GM23338 (cell line): ENCODE results near the gene WNT2B. TPM values are rescaled to one million over a fixed set of nuclear protein-coding genes. Genes with fewer than 3 reads are reported as not detected.

ENCODE experiments used
- ATAC-seq: fragments of 200-7000 bp; cut with Tn5 transposase; 3 replicates; pipeline ENCODE4 v1.9.1; 2020
- DNase-seq: peaks from one replicate; pipeline ENCODE4 v3.0.0-alpha.2; 2015; ENCODE audit warnings: low spot score
- H2AFZ ChIP-seq: fragments of 200-600 bp; sonication (generic); 2 replicates; pipeline ENCODE4 v1.8.0; 2016; ENCODE audit warnings: antibody characterized with exemption, mild to moderate bottlenecking, moderate library complexity
- H3F3A ChIP-seq: fragments of 200-600 bp; sonication (generic); replicated peaks from 2 replicates; pipeline ENCODE4 v1.8.0; 2017; ENCODE audit warnings: antibody characterized with exemption, mixed run types, low read depth
- H3K27ac ChIP-seq: fragments of 200-600 bp; sonication (generic); 2 replicates; pipeline ENCODE4 v1.6.1; 2016; ENCODE audit warnings: low read depth
- H3K27me3 ChIP-seq: fragments of 200-600 bp; sonication (generic); 2 replicates; pipeline ENCODE4 v1.8.0; 2016; ENCODE audit warnings: mild to moderate bottlenecking, mixed run types, moderate library complexity; ENCODE audit not compliant: insufficient read depth
- H3K36me3 ChIP-seq: fragments of 200-600 bp; sonication (generic); 2 replicates; pipeline ENCODE4 v1.8.0; 2016; ENCODE audit warnings: mild to moderate bottlenecking; ENCODE audit not compliant: insufficient read depth
- H3K4me1 ChIP-seq: fragments of 200-600 bp; sonication (generic); 2 replicates; pipeline ENCODE4 v1.8.0; 2016; ENCODE audit warnings: mild to moderate bottlenecking, moderate library complexity; ENCODE audit not compliant: insufficient read depth
- H3K4me2 ChIP-seq: fragments of 200-600 bp; sonication (generic); 2 replicates; pipeline ENCODE4 v1.7.1; 2017; ENCODE audit warnings: mixed run types
- H3K4me3 ChIP-seq: fragments of 200-600 bp; sonication (generic); 2 replicates; pipeline ENCODE4 v1.6.1; 2016; ENCODE audit warnings: mixed run types
- H3K79me2 ChIP-seq: fragments of 200-600 bp; sonication (generic); replicated peaks from 2 replicates; pipeline ENCODE4 v1.8.0; 2017; ENCODE audit warnings: mild to moderate bottlenecking; ENCODE audit not compliant: insufficient read depth
- H3K9me2 ChIP-seq: fragments of 200-600 bp; sonication (generic); 2 replicates; pipeline ENCODE4 v1.8.0; 2017; ENCODE audit not compliant: insufficient read depth
- H4K20me1 ChIP-seq: fragments of 200-600 bp; sonication (generic); replicated peaks from 2 replicates; pipeline ENCODE4 v1.8.0; 2017; ENCODE audit warnings: mild to moderate bottlenecking; ENCODE audit not compliant: insufficient read depth
- H3K27ac Mint-ChIP-seq: 2 replicates; pipeline ENCODE4 v1.8.0; 2020; ENCODE audit warnings: inconsistent platforms, mild to moderate bottlenecking, moderate library complexity, mixed read lengths
- H3K27me3 Mint-ChIP-seq: 3 replicates; pipeline ENCODE4 v1.8.0; 2022; ENCODE audit warnings: low read depth, mild to moderate bottlenecking, moderate library complexity, mixed read lengths, inconsistent platforms; ENCODE audit not compliant: insufficient read depth, poor library complexity
- H3K36me3 Mint-ChIP-seq: 3 replicates; pipeline ENCODE4 v1.8.0; 2021; ENCODE audit warnings: low read depth, mild to moderate bottlenecking, inconsistent platforms, moderate library complexity, mixed read lengths
- H3K4me1 Mint-ChIP-seq: 3 replicates; pipeline ENCODE4 v1.8.0; 2020; ENCODE audit warnings: mild to moderate bottlenecking, inconsistent platforms, mixed read lengths
- H3K4me3 Mint-ChIP-seq: 3 replicates; pipeline ENCODE4 v1.8.0; 2021; ENCODE audit warnings: moderate library complexity, mild to moderate bottlenecking, inconsistent platforms, mixed read lengths
- H3K9me3 Mint-ChIP-seq: 3 replicates; pipeline ENCODE4 v1.8.0; 2020; ENCODE audit warnings: moderate library complexity, mild to moderate bottlenecking, inconsistent platforms, mixed read lengths
- CREB1 ChIP-seq: fragments of 250-450 bp; sonication (Bioruptor Pico); IDR thresholded peaks from 2 replicates; pipeline ENCODE4 v1.5.0; 2020; ENCODE audit warnings: low read depth, mild to moderate bottlenecking, moderate library complexity
- EZH2phosphoT487 ChIP-seq: fragments of 200-600 bp; sonication (generic); IDR thresholded peaks from one replicate; pipeline ENCODE4 v1.8.1; 2018; ENCODE audit warnings: antibody characterized with exemption; ENCODE audit not compliant: unreplicated experiment
- JUNB ChIP-seq: IDR thresholded peaks from one replicate; pipeline ENCODE4 v1.6.1; 2016; ENCODE audit warnings: antibody characterized with exemption; ENCODE audit not compliant: unreplicated experiment
- NANOG ChIP-seq: IDR thresholded peaks from 2 replicates; pipeline ENCODE4 v1.6.1; 2016; ENCODE audit warnings: antibody characterized with exemption, borderline replicate concordance
- POLR2AphosphoS5 ChIP-seq: IDR thresholded peaks from 2 replicates; pipeline ENCODE4 v1.6.1; 2016; ENCODE audit warnings: antibody characterized with exemption, low read depth
- ZNF114 ChIP-seq: fragments of 250-450 bp; sonication (Bioruptor Pico); IDR thresholded peaks from 2 replicates; pipeline ENCODE4 v1.5.0; 2020; ENCODE audit warnings: mild to moderate bottlenecking, moderate library complexity
- ZNF331 ChIP-seq: fragments of 250-450 bp; sonication (Bioruptor Pico); IDR thresholded peaks from 2 replicates; pipeline ENCODE4 v1.5.0; 2020; ENCODE audit warnings: low read depth, mild to moderate bottlenecking, moderate library complexity
- ZNF462 ChIP-seq: fragments of 250-450 bp; sonication (Bioruptor Pico); IDR thresholded peaks from 2 replicates; pipeline ENCODE4 v1.5.0; 2020; ENCODE audit warnings: mild to moderate bottlenecking, moderate library complexity
- polyA plus RNA-seq: library from polyadenylated mRNA; unstranded; fragments of >200 nt; fragmentation: Nextera tagmentation; extraction: Ambion mirVana; gene quantifications from 2 replicates; pipeline ENCODE4 v1.2.1, GENCODE V29; 2016
- total RNA-seq: library from RNA; depleted of rRNA; stranded (reverse); fragments of >200 nt; shearing (Covaris generic); gene quantifications from 2 replicates; pipeline ENCODE4 v1.2.3, GENCODE V29; 2014
- TF ChIP-seq, protein P1 (sequence below), 2 experiments: fragments of 200-600 bp in 1 of 2; sonication (generic) in 1 of 2; conservative IDR thresholded peaks; 2 replicates each; pipeline versions ENCODE4 v1.5.1 to v1.6.1; 2016 to 2017; ENCODE audit warnings: antibody characterized with exemption in 2 of 2, low read depth in 2 of 2, mild to moderate bottlenecking in 2 of 2, moderate library complexity in 1 of 2
- TF ChIP-seq, protein P2 (sequence below): IDR thresholded peaks from one replicate; pipeline ENCODE4 v1.6.1; 2018; ENCODE audit warnings: antibody characterized with exemption; ENCODE audit not compliant: unreplicated experiment

The WNT2B gene
- total and polyA plus RNA-seq, 2 experiments from 2014 or later, result 0.50 to 0.90 TPM

DNA sequence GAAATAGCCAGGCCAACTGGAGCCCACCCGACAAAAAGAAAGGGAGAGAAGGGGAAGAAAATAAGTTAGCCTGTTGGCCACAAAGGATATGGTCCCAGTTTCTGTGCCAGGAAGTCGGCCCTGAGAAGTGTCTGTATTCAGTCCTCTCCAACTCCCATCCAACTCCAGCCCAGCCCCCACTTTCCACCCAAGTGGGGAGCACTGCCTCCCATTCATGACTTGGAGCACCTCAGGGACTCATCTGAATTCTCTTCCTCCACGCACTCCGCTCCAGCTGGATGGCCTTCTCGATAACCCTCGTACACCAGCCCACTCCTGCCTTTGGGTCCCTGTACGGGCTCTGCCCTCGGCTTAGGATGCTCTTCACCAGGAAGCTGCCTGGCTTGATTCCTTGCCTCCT, 2.0 kb upstream of the WNT2B start:
- DNase-seq (no peak), ATAC-seq (no peak)
- Histone ChIP-seq H2AFZ (no peak overlapping the region), H3K27me3 (peaks cover 99% of the 10 kb centered on the region), H3F3A (peaks cover 7% of the 10 kb centered on the region; the same call in 1 of the 2 replicates), H3K36me3 (no peaks in the 10 kb centered on the region), H3K27ac (no peak overlapping the region), H3K4me3 (peak overlapping the region; percentile 92; the same call in 1 of the 2 replicates), H4K20me1 (peaks cover 8% of the 10 kb centered on the region), H3K4me1 (peaks cover 46% of the 10 kb centered on the region), H3K9me2 (no peaks in the 10 kb centered on the region), H3K4me2 (peak overlapping the region; percentile 99; the same call in 1 of the 2 replicates), H3K79me2 (no peaks in the 10 kb centered on the region)
- no peak for TF ChIP-seq ZNF331 (CRISPR knock-in tag)
- no peak for TF ChIP-seq ZNF462 (CRISPR knock-in tag)
- no peak for TF ChIP-seq CREB1 (CRISPR knock-in tag)
- no peak for TF ChIP-seq POLR2AphosphoS5
- H3K4me1 Mint-ChIP-seq, result peaks cover 53% of the 10 kb centered on the region
- H3K27ac Mint-ChIP-seq, result no peak overlapping the region
- H3K9me3 Mint-ChIP-seq, result no peaks in the 10 kb centered on the region; the same call in 1 of the 3 replicates
- H3K27me3 Mint-ChIP-seq, result peaks cover 75% of the 10 kb centered on the region
- H3K4me3 Mint-ChIP-seq, result no peak overlapping the region
- no peaks in the 10 kb centered on the region; the same call in 2 of the 3 replicates for H3K36me3 Mint-ChIP-seq

DNA sequence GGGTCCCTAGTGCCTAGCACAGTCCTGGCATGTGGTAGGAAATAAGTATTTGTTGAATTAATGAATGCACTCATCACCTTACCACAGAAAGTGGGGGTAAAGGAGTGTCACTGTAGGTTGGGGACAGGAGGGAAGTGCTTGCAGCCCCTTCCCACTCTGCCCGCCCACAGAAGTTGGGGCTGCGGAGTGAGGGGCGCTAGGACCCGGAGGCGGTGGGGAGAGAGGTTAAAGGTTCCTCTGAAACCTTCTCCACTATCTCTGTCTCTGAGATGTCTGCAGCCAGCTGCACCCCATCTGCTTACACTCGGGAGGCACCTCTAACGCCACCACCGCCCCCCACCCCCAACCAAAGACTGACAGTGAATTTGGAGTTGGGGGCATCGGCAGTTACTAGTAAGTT, 1.4 kb upstream of the WNT2B start:
- Histone ChIP-seq H3K4me2 (peak overlapping the region; percentile 99), H2AFZ (peak overlapping the region; percentile 100), H3K4me3 (peak overlapping the region; percentile 92), H3K27ac (no peak overlapping the region), H3K79me2 (no peaks in the 10 kb centered on the region), H3F3A (peaks cover 7% of the 10 kb centered on the region; the same call in 1 of the 2 replicates), H4K20me1 (peaks cover 10% of the 10 kb centered on the region; the same call in 1 of the 2 replicates), H3K9me2 (no peaks in the 10 kb centered on the region), H3K36me3 (no peaks in the 10 kb centered on the region), H3K27me3 (peaks cover 99% of the 10 kb centered on the region), H3K4me1 (peaks cover 50% of the 10 kb centered on the region)
- Mint-ChIP-seq H3K4me1 (peaks cover 54% of the 10 kb centered on the region), H3K4me3 (peak overlapping the region; percentile 84), H3K36me3 (no peaks in the 10 kb centered on the region; the same call in 2 of the 3 replicates), H3K27ac (no peak overlapping the region), H3K27me3 (peaks cover 74% of the 10 kb centered on the region), H3K9me3 (no peaks in the 10 kb centered on the region; the same call in 1 of the 3 replicates)
- ATAC-seq (peak; percentile 10), DNase-seq (peak; percentile 60)
- TF ChIP-seq ZNF114 (CRISPR knock-in tag) (no peak), JUNB (no peak), ZNF331 (CRISPR knock-in tag) (no peak), POLR2AphosphoS5 (no peak), EZH2phosphoT487 (no peak), CREB1 (CRISPR knock-in tag) (no peak), NANOG (no peak)
- TF ChIP-seq, protein P1, sequence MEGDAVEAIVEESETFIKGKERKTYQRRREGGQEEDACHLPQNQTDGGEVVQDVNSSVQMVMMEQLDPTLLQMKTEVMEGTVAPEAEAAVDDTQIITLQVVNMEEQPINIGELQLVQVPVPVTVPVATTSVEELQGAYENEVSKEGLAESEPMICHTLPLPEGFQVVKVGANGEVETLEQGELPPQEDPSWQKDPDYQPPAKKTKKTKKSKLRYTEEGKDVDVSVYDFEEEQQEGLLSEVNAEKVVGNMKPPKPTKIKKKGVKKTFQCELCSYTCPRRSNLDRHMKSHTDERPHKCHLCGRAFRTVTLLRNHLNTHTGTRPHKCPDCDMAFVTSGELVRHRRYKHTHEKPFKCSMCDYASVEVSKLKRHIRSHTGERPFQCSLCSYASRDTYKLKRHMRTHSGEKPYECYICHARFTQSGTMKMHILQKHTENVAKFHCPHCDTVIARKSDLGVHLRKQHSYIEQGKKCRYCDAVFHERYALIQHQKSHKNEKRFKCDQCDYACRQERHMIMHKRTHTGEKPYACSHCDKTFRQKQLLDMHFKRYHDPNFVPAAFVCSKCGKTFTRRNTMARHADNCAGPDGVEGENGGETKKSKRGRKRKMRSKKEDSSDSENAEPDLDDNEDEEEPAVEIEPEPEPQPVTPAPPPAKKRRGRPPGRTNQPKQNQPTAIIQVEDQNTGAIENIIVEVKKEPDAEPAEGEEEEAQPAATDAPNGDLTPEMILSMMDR (conservative IDR thresholded peaks at IDR 0.05; ENCODE audit: low read depth in 2 of 2), result no peak
- TF ChIP-seq, protein P2, sequence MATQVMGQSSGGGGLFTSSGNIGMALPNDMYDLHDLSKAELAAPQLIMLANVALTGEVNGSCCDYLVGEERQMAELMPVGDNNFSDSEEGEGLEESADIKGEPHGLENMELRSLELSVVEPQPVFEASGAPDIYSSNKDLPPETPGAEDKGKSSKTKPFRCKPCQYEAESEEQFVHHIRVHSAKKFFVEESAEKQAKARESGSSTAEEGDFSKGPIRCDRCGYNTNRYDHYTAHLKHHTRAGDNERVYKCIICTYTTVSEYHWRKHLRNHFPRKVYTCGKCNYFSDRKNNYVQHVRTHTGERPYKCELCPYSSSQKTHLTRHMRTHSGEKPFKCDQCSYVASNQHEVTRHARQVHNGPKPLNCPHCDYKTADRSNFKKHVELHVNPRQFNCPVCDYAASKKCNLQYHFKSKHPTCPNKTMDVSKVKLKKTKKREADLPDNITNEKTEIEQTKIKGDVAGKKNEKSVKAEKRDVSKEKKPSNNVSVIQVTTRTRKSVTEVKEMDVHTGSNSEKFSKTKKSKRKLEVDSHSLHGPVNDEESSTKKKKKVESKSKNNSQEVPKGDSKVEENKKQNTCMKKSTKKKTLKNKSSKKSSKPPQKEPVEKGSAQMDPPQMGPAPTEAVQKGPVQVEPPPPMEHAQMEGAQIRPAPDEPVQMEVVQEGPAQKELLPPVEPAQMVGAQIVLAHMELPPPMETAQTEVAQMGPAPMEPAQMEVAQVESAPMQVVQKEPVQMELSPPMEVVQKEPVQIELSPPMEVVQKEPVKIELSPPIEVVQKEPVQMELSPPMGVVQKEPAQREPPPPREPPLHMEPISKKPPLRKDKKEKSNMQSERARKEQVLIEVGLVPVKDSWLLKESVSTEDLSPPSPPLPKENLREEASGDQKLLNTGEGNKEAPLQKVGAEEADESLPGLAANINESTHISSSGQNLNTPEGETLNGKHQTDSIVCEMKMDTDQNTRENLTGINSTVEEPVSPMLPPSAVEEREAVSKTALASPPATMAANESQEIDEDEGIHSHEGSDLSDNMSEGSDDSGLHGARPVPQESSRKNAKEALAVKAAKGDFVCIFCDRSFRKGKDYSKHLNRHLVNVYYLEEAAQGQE, result no peak
